ENCODE measurements around the gene TNXB.
"Not testable (repeated sequence)": the region's sequence is repeated elsewhere in the genome, so short reads cannot be mapped to it uniquely, and the experiment has no call there.

Gene TNXB

DNA sequence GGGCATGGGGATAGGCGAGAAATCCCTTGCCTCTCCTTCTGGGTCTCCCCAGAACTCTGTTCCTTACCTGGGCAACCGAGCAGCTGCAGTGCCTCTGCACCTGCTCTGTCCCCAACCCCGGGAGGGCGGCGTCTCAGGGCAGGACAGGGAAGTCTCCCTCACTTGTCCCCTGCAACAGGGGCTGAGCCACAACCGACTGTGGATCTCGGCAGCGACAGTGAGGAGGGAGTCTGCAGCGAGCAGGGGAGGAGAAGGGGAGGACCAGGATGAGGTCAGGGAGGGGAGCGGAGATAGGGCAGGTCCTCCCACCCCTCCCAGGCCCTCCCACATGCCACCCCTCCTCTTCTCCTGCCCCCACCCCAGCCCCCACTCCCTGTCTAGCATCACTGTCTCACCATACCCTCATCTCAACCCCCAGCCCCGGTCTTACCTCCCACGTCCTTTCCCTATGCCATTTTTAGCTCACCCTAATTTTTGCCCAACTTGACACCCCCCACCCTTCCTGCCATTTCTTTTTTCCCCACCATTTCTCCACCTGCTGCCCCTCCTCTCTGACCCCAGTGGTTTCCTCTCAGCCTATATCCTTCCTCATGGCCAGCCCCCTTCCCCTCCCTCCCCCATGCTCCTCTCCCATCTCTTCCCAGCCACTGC lies at the start of gene TNXB:
TNXB (minus strand) TSS at position 225 of the 651 bp plus-strand sequence. CDS start 11,140 bp downstream, outside the sequence.
- in situ Hi-C loops (cut with MboI; ENCODE audit: low sequenced_read_pairs): no loop called here

- in situ Hi-C loops (cut with MboI; ENCODE audit: low sequenced_read_pairs): no loop called here
Observed at GRCh38 chr6:32158052-32158451, 48.9 kb upstream of the TNXB start.

DNA sequence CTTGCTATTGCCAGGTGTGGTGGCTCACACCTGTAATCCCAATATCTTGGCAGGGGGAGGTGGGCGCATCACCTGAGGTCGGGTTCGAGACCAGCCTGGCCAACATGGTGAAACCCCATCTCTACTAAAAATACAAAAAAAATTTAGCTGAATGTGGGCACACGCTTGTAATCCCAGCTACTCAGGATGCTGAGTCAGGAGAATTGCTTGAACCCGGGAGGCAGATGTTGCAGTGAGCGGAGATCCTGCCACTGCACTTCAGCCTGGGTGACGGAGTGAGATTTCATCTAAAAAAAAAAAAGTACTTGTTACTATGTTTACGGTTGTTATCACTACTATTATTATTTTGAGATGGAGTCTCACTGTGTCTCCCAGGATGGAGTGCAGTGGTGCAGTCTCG lies 47.8 kb upstream of the TNXB start:
- in situ Hi-C loops (cut with MboI; ENCODE audit: low sequenced_read_pairs): no loop called here

- in situ Hi-C loops (cut with MboI; ENCODE audit: low sequenced_read_pairs): no loop called here
Observed at GRCh38 chr6:32154514-32155161, 45.5 kb upstream of the TNXB start.

GRCh38 chr6:32153564-32154513 lies 44.7 kb upstream of the TNXB start, which contains the start of gene PPT2:
Gene PPT2 (plus strand): TSS chr6:32154141. CDS start chr6:32154595, 454 bp downstream.
- in situ Hi-C loops (cut with MboI; ENCODE audit: low sequenced_read_pairs): no loop called here

DNA sequence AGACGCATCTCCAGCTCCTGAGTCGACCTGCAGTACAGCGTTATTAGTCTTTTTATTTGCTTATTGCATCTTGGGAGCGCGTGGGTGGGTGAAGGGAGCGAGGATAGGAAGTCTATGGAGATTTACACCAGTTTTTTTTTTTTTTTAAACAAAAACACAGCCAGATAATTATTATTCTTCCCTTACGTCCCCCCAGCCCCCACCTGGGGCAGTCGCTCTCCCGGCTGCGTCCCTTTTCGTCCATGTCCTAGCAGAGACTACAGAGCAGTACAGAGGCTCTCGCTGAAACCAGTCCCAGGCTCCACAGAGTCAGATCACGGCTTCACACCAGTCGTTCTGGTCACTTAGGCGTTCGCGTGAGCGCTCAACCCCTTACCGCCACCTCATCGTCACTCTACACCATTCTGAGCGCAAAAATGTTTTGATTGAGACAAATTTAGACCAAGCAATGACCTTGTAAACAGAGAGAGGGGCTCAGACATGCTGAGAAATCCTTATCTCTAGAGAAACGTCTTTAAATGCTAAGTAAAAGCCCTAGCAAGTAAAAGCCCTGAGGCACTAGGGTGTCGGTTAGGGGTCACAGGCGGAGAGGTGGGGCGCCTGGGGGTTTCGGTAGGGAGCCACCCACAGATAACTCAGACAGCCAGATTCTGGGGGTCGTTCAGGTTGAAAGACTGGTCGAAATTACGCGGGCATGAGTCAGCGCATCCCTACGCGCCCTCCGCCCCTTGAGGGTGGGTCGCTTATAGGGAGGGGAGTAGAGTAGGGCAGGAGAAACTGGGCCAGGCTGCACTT lies 43.8 kb upstream of the TNXB start:
- in situ Hi-C loops (cut with MboI; ENCODE audit: low sequenced_read_pairs): no loop called here

- in situ Hi-C loops (cut with MboI; ENCODE audit: low sequenced_read_pairs): no loop called here
Observed at GRCh38 chr6:32151863-32152768, 43.0 kb upstream of the TNXB start, which contains the start of gene PRRT1. Gene PRRT1 (minus strand): TSS chr6:32151939. CDS start chr6:32151827, 112 bp downstream.

DNA sequence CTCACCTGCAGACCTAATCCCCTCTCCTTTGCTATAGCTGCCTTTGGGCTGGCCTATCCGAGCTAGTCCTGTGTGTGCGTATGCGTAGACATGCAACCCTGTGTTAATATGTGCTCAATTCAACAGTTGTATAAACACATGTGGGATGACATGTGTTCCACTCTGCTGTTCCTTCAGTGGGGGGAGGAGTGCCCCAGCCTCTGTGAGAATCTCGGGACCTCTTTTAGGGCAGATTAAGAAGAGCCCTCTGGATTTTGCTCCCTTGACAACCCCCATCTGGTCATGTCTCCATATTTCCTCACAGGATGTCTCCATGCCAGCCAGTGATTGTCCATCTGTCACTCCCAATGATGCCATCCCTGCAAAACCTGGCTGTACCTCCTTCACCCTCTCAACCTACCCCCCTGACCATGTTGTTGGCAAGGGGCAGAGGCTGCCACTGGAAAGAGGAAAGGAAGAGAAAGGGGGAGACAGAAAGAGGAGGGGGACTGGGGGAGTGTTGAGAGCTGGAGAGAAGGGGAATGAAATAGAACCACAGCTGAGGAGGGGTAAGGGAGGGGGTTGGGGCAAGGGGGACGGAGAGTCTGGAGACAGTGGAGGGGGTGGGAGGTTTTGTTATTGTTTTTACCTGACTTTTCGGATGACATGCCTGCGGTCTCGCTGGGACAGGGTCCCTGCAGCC lies 42.2 kb upstream of the TNXB start:
- in situ Hi-C loops (cut with MboI; ENCODE audit: low sequenced_read_pairs): no loop called here

GRCh38 chr6:32149932-32150870 lies 41.1 kb upstream of the TNXB start:
- in situ Hi-C loops (cut with MboI; ENCODE audit: low sequenced_read_pairs): no loop called here

- in situ Hi-C loops (cut with MboI; ENCODE audit: low sequenced_read_pairs): no loop called here
Observed at GRCh38 chr6:32149092-32149755, 40.1 kb upstream of the TNXB start.

- in situ Hi-C loops (cut with MboI; ENCODE audit: low sequenced_read_pairs): no loop called here
Observed at GRCh38 chr6:32148289-32149091, 39.4 kb upstream of the TNXB start.

- in situ Hi-C loops (cut with MboI; ENCODE audit: low sequenced_read_pairs): no loop called here
Observed at GRCh38 chr6:32147401-32148132, 38.4 kb upstream of the TNXB start.

- in situ Hi-C loops (cut with MboI; ENCODE audit: low sequenced_read_pairs): no loop called here
Observed at GRCh38 chr6:32146687-32147086, 37.5 kb upstream of the TNXB start.

DNA sequence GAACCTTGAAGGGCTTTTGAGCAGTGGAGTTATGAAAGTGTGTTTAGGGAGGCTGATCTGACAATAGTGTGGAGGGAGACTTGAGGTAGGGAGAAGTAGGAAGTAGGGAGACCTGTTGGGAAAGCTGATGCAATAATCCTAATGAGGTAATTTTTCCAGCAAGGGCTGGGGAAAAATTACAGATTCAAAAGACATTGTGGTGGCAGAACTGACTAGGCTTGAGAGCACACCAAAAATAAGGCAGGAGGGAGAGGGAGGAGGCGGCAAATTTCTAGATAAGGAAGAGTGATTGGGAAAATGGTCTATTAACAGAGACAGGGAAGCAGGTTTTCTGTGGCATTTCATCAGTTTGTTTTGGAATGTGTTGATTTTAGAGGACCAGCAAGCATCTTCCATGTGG lies 37.1 kb upstream of the TNXB start:
- in situ Hi-C loops (cut with MboI; ENCODE audit: low sequenced_read_pairs): no loop called here

DNA sequence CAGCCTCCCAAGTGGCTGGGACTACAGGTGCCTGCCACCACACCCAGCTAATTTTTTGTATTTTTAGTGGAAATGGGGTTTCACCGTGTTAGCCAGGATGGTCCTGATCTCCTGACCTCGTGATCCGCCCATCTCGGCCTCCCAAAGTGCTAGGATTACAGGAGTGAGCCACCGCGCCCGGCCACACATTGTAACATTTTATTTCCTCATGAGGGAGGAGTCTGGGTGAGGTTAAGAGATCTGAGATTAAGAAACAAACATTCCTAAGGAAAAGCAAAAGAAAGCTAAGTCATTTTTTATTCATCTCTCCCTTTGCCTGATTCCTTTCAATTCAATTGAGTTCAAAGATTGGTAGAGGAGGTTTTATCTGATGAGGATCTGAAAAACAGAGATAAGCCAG lies 35.1 kb upstream of the TNXB start:
- in situ Hi-C loops (cut with MboI; ENCODE audit: low sequenced_read_pairs): not testable (repeated sequence)

All from HL-60/S4 (cell line).